Caco-2 (cell line): Measurements from ENCODE around the gene ABCA8. TPM values are rescaled to one million over a fixed set of nuclear protein-coding genes. Genes with fewer than 3 reads are reported as not detected.
"Not testable (repeated sequence)": the region's sequence is repeated elsewhere in the genome, so short reads cannot be mapped to it uniquely, and the experiment has no call there.

Source experiments
- BruUV-seq: library from RNA; stranded (reverse); fragments of 400-500 nt; replicated peaks from 2 replicates; lab custom pipeline; 2021; lab: Mats Ljungman, UMichigan
- CTCF ChIA-PET: fragments of 300-600 bp; sonication (Branson Sonifier 250); formaldehyde crosslinking; loops from one replicate; lab custom pipeline; 2022; ENCODE audit warnings: antibody characterized with exemption; lab: Charles Lee
- POLR2A ChIA-PET: fragments of 300-600 bp; sonication (Branson Sonifier 250); formaldehyde crosslinking; loops from one replicate; lab custom pipeline; 2022; ENCODE audit warnings: antibody characterized with exemption; lab: Charles Lee
- DNase-seq, 2 experiments: peaks; one replicate each; pipeline versions ENCODE4 v3.0.0 to v3.0.0-alpha.2; 2020 to 2022
- H3K27me3 ChIP-seq: replicated peaks from 2 replicates; pipeline ENCODE4 v1.6.0; 2011; ENCODE audit warnings: low read length; ENCODE audit not compliant: control insufficient read depth, insufficient read depth
- H3K36me3 ChIP-seq: 2 replicates; pipeline ENCODE4 v1.5.1; 2011; ENCODE audit warnings: low read length; ENCODE audit not compliant: control insufficient read depth, insufficient read depth
- H3K4me1 ChIP-seq: fragments of 250-450 bp; sonication (Bioruptor Pico); 2 replicates; pipeline ENCODE4 v1.5.1; 2020; ENCODE audit warnings: mild to moderate bottlenecking
- H3K4me3 ChIP-seq: 2 replicates; pipeline ENCODE4 v1.5.1; 2011; ENCODE audit warnings: low read depth, mild to moderate bottlenecking, control low read depth, low read length
- H3K9me3 ChIP-seq: fragments of 250-450 bp; sonication (Bioruptor Pico); 2 replicates; pipeline ENCODE4 v1.5.1; 2020; ENCODE audit warnings: mild to moderate bottlenecking, moderate library complexity
- H3K27ac Mint-ChIP-seq: one replicate; pipeline ENCODE4 v1.8.0; 2022; ENCODE audit warnings: mixed read lengths; ENCODE audit not compliant: unreplicated experiment
- H3K27me3 Mint-ChIP-seq: one replicate; pipeline ENCODE4 v1.8.0; 2022; ENCODE audit warnings: mixed read lengths; ENCODE audit not compliant: insufficient read depth, unreplicated experiment
- H3K36me3 Mint-ChIP-seq: one replicate; pipeline ENCODE4 v1.8.0; 2022; ENCODE audit warnings: mild to moderate bottlenecking, mixed read lengths; ENCODE audit not compliant: insufficient read depth, unreplicated experiment
- H3K4me1 Mint-ChIP-seq: one replicate; pipeline ENCODE4 v1.8.0; 2022; ENCODE audit warnings: low read depth, mixed read lengths; ENCODE audit not compliant: unreplicated experiment
- H3K4me3 Mint-ChIP-seq: one replicate; pipeline ENCODE4 v1.8.0; 2022; ENCODE audit warnings: mild to moderate bottlenecking, moderate library complexity, mixed read lengths; ENCODE audit not compliant: unreplicated experiment
- H3K9me3 Mint-ChIP-seq: one replicate; pipeline ENCODE4 v1.8.0; 2022; ENCODE audit warnings: mixed read lengths; ENCODE audit not compliant: unreplicated experiment
- CTCF ChIP-seq, 2 experiments: fragments of 200-600 bp in 1 of 2; IDR thresholded peaks; 1 replicate in 1 of 2; 2 replicates in 1 of 2; pipeline versions ENCODE4 v1.5.1 to v1.8.0; 2011 to 2022; ENCODE audit warnings: antibody characterized with exemption in 1 of 2, control low read depth in 1 of 2, inconsistent platforms in 1 of 2, low read depth in 1 of 2, low read length in 1 of 2, mild to moderate bottlenecking in 1 of 2, moderate library complexity in 1 of 2; ENCODE audit not compliant: insufficient read depth in 1 of 2, severe bottlenecking in 1 of 2, unreplicated experiment in 1 of 2
- intact Hi-C: fragments of 100-400 bp; cut with micrococcal nuclease; formaldehyde crosslinking; loops from one replicate; pipeline ENCODE4 v1.10.0; 2022; ENCODE audit not compliant: unreplicated experiment
- total RNA-seq: library from RNA; stranded (reverse); gene quantifications from 2 replicates; pipeline ENCODE4 v1.2.3, GENCODE V29; 2022

Gene ABCA8
- total RNA-seq, 1 experiment from 2014 or later, result 0.91 TPM

- no peak for DNase-seq
- Histone ChIP-seq H3K4me3 (no peak overlapping the region), H3K9me3 (0 out of 2 replicates have a peak, but pooled peaks cover 3% of the 10 kb centered on the region), H3K36me3 (no peaks in the 10 kb centered on the region), H3K4me1 (peaks cover 14% of the 10 kb centered on the region), H3K27me3 (no peaks in the 10 kb centered on the region)
- H3K27me3 Mint-ChIP-seq, result no peaks in the 10 kb centered on the region
- POLR2A ChIA-PET, result no interaction called here
- no peaks in the 10 kb centered on the region for H3K36me3 Mint-ChIP-seq
- TF ChIP-seq CTCF (IDR thresholded peaks at IDR 0.05; ENCODE audit: insufficient read depth in 1 of 2, low read depth in 1 of 2, low read length in 1 of 2, severe bottlenecking in 1 of 2, unreplicated experiment in 1 of 2), result no peak
- BruUV-seq, result no TSS peak
- no peak overlapping the region for H3K27ac Mint-ChIP-seq
- no peak overlapping the region for H3K4me3 Mint-ChIP-seq
- CTCF ChIA-PET, result no interaction called here
- intact Hi-C loops, result no loop called here
- H3K9me3 Mint-ChIP-seq, result no peaks in the 10 kb centered on the region
- peaks cover 12% of the 10 kb centered on the region for H3K4me1 Mint-ChIP-seq
Observed at GRCh38 chr17:68954146-68954896, 871 bp downstream of the ABCA8 start.

- no peak overlapping the region for H3K4me3 ChIP-seq
- no peak for TF ChIP-seq CTCF (IDR thresholded peaks at IDR 0.05; ENCODE audit: insufficient read depth in 1 of 2, low read depth in 1 of 2, low read length in 1 of 2, severe bottlenecking in 1 of 2, unreplicated experiment in 1 of 2)
- no peak overlapping the region for H3K4me3 Mint-ChIP-seq
Observed at GRCh38 chr17:68953340-68953997, 1.7 kb downstream of the ABCA8 start.

GRCh38 chr17:68950725-68951124 is 4.5 kb downstream of the ABCA8 start:
- CTCF ChIA-PET, result no interaction called here
- Histone ChIP-seq H3K36me3 (no peaks in the 10 kb centered on the region), H3K4me3 (no peak overlapping the region), H3K4me1 (peaks cover 14% of the 10 kb centered on the region), H3K27me3 (no peaks in the 10 kb centered on the region), H3K9me3 (no peaks in the 10 kb centered on the region)
- Mint-ChIP-seq H3K27ac (no peak overlapping the region), H3K4me1 (peaks cover 12% of the 10 kb centered on the region), H3K27me3 (no peaks in the 10 kb centered on the region), H3K36me3 (no peaks in the 10 kb centered on the region), H3K9me3 (no peaks in the 10 kb centered on the region), H3K4me3 (no peak overlapping the region)
- intact Hi-C loops, result no loop called here
- DNase-seq, result no peak
- no TSS peak for BruUV-seq
- POLR2A ChIA-PET, result no interaction called here
- no peak for TF ChIP-seq CTCF (IDR thresholded peaks at IDR 0.05; ENCODE audit: insufficient read depth in 1 of 2, low read depth in 1 of 2, low read length in 1 of 2, severe bottlenecking in 1 of 2, unreplicated experiment in 1 of 2)

More at GRCh38 chr17:68953340-68953997, 1.7 kb downstream of the ABCA8 start:
- H3K9me3 Mint-ChIP-seq, result no peaks in the 10 kb centered on the region
- no peaks in the 10 kb centered on the region for H3K27me3 ChIP-seq
- intact Hi-C loops, result no loop called here
- no peaks in the 10 kb centered on the region for H3K36me3 Mint-ChIP-seq
- ChIA-PET POLR2A (no interaction called here), CTCF (no interaction called here)
- no peaks in the 10 kb centered on the region for H3K36me3 ChIP-seq
- H3K27ac Mint-ChIP-seq, result peak overlapping the region; percentile 51
- H3K9me3 ChIP-seq, result no peaks in the 10 kb centered on the region
- no peak for DNase-seq
- no TSS peak for BruUV-seq
- H3K4me1 Mint-ChIP-seq, result peaks cover 12% of the 10 kb centered on the region
- H3K4me1 ChIP-seq, result peaks cover 14% of the 10 kb centered on the region
- H3K27me3 Mint-ChIP-seq, result no peaks in the 10 kb centered on the region

- H3K27ac Mint-ChIP-seq, BruUV-seq, H3K27me3 Mint-ChIP-seq, POLR2A ChIA-PET, H3K4me1 Mint-ChIP-seq, H3K27me3 ChIP-seq, H3K4me1 ChIP-seq, CTCF ChIA-PET, H3K4me3 Mint-ChIP-seq, H3K9me3 ChIP-seq, DNase-seq, H3K9me3 Mint-ChIP-seq, intact Hi-C loops, H3K4me3 ChIP-seq, H3K36me3 ChIP-seq, H3K36me3 Mint-ChIP-seq: not testable (repeated sequence)
Observed at GRCh38 chr17:68947868-68948267, 7.3 kb downstream of the ABCA8 start.
